Endothelial cell of umbilical vein (primary cell): ENCODE data around the gene CCL17. TPM values are rescaled to one million over a fixed set of nuclear protein-coding genes. Genes with fewer than 3 reads are reported as not detected.
A peak's percentile ranks its signal among the peaks of the same experiment; 100 is the strongest.

ENCODE experiments used
- BruUV-seq: library from RNA; stranded (reverse); fragments of 400-500 nt; replicated peaks from 2 replicates; lab custom pipeline; 2021; lab: Mats Ljungman, UMichigan
- CTCF ChIA-PET: fragments of 300-600, 350-600 bp; sonication (Branson Sonifier 250); formaldehyde crosslinking; loops from one replicate; lab custom pipeline; 2021; ENCODE audit warnings: antibody characterized with exemption, inconsistent platforms; lab: Charles Lee
- POLR2A ChIA-PET: fragments of 300-600, 350-600 bp; sonication (Branson Sonifier 250); formaldehyde crosslinking; loops from one replicate; lab custom pipeline; 2021; ENCODE audit warnings: antibody characterized with exemption, inconsistent platforms; lab: Charles Lee
- DNase-seq: peaks from one replicate; pipeline ENCODE4 v3.0.0-alpha.2; 2011; ENCODE audit warnings: low read depth, low spot score
- FAIRE-seq: peaks from 2 replicates; lab custom pipeline; 2011; peaks lifted over from hg19 to GRCh38; lab: Jason Lieb, UNC
- H2AFZ ChIP-seq: 2 replicates; pipeline ENCODE4 v1.6.0; 2012; ENCODE audit warnings: low read depth, low read length, control low read depth, inconsistent platforms
- H3K27ac ChIP-seq: 2 replicates; pipeline ENCODE4 v1.5.1; 2011; ENCODE audit warnings: low read depth, mild to moderate bottlenecking, control low read depth, low read length, moderate library complexity; ENCODE audit not compliant: insufficient read depth
- H3K27me3 ChIP-seq, 2 experiments: 2 replicates each; pipeline versions ENCODE4 v1.6.0 to v1.6.1; 2011; ENCODE audit warnings: low read length in 2 of 2, mixed read lengths in 1 of 2; ENCODE audit not compliant: control insufficient read depth in 2 of 2, insufficient read depth in 2 of 2
- H3K36me3 ChIP-seq, 2 experiments: 2 replicates in 1 of 2; 3 replicates in 1 of 2; pipeline ENCODE4 v1.5.1; 2011; ENCODE audit warnings: low read length in 2 of 2, mild to moderate bottlenecking in 1 of 2, moderate library complexity in 1 of 2; ENCODE audit not compliant: control insufficient read depth in 2 of 2, insufficient read depth in 2 of 2; ENCODE audit errors: extremely low read depth in 1 of 2
- H3K4me1 ChIP-seq: 3 replicates; pipeline ENCODE4 v1.5.1; 2011; ENCODE audit warnings: mild to moderate bottlenecking, low read length; ENCODE audit not compliant: control insufficient read depth, insufficient read depth; ENCODE audit errors: extremely low read depth
- H3K4me2 ChIP-seq: 2 replicates; pipeline ENCODE4 v1.6.1; 2011; ENCODE audit warnings: low read length, control low read depth, mixed read lengths; ENCODE audit not compliant: insufficient read depth
- H3K4me3 ChIP-seq, 3 experiments: fragments of 200-600 bp in 1 of 3; sonication (generic), shearing (Covaris generic) in 1 of 3; replicated peaks in 1 of 3; 2 replicates each; pipeline ENCODE4 v1.5.1; 2011 to 2016; ENCODE audit warnings: control low read depth in 3 of 3, low read length in 3 of 3, mild to moderate bottlenecking in 2 of 3, inconsistent platforms in 1 of 3, low read depth in 1 of 3, moderate library complexity in 1 of 3; ENCODE audit not compliant: insufficient read depth in 1 of 3
- H3K79me2 ChIP-seq: 2 replicates; pipeline ENCODE4 v1.6.0; 2012; ENCODE audit warnings: low read length, inconsistent platforms; ENCODE audit not compliant: control insufficient read depth, insufficient read depth
- H3K9ac ChIP-seq: replicated peaks from 2 replicates; pipeline ENCODE3; 2011; ENCODE audit warnings: low read length, control low read depth; ENCODE audit not compliant: insufficient read depth; ENCODE audit errors: extremely low read depth
- H3K9me1 ChIP-seq: replicated peaks from 3 replicates; pipeline ENCODE4 v1.6.0; 2011; ENCODE audit warnings: mild to moderate bottlenecking, low read length; ENCODE audit not compliant: control insufficient read depth, insufficient read depth; ENCODE audit errors: extremely low read depth
- H3K9me3 ChIP-seq: replicated peaks from 2 replicates; pipeline ENCODE4 v1.5.1; 2012; ENCODE audit warnings: low read length, inconsistent platforms; ENCODE audit not compliant: control insufficient read depth, insufficient read depth
- H4K20me1 ChIP-seq: replicated peaks from 2 replicates; pipeline ENCODE3; 2011; ENCODE audit warnings: mild to moderate bottlenecking, low read length; ENCODE audit not compliant: control insufficient read depth, insufficient read depth; ENCODE audit errors: extremely low read depth
- CTCF ChIP-seq, 2 donors: IDR thresholded peaks; 1 replicate in 1 of 2; 2 replicates in 1 of 2; pipeline ENCODE4 v1.5.1; 2011; ENCODE audit warnings: low read length in 2 of 2, mild to moderate bottlenecking in 2 of 2, moderate library complexity in 2 of 2, control low read depth in 1 of 2, inconsistent platforms in 1 of 2, low read depth in 1 of 2; ENCODE audit not compliant: insufficient read depth in 1 of 2; ENCODE audit errors: extremely low read depth in 1 of 2
- FOS ChIP-seq: IDR thresholded peaks from 2 replicates; pipeline ENCODE4 v1.6.1; 2011; ENCODE audit warnings: mild to moderate bottlenecking, low read length, moderate library complexity, borderline replicate concordance; ENCODE audit not compliant: insufficient read depth
- dilution Hi-C: fragments of 300-500 bp; cut with MboI; formaldehyde crosslinking; loops from one replicate; pipeline ENCODE4 v1.15.0; 2019; ENCODE audit warnings: low sequenced_read_pairs; ENCODE audit not compliant: extremely low pct_ligation_motif_present
- intact Hi-C: fragments of 100-400 bp; cut with micrococcal nuclease; formaldehyde crosslinking; loops from one replicate; pipeline ENCODE4 v1.10.0; 2022
- polyA plus RNA-seq, 4 experiments: library from polyadenylated mRNA; depleted of rRNA in 3 of 4; stranded (reverse) in 3 of 4; unstranded in 1 of 4; fragments of >200 nt; gene quantifications; 2 replicates each; pipeline versions ENCODE4 v1.2.1 to v1.2.3, GENCODE V29; 2011 to 2012; ENCODE audit warnings: missing spikeins in 1 of 4
- total RNA-seq: library from RNA; stranded (reverse); gene quantifications from 2 replicates; pipeline ENCODE4 v1.2.3, GENCODE V29; 2021

The CCL17 gene
- total and polyA plus RNA-seq, 2 donors (not counting 3 experiments of a cell fraction or from before 2014, with no cell fraction given): not detected

DNA sequence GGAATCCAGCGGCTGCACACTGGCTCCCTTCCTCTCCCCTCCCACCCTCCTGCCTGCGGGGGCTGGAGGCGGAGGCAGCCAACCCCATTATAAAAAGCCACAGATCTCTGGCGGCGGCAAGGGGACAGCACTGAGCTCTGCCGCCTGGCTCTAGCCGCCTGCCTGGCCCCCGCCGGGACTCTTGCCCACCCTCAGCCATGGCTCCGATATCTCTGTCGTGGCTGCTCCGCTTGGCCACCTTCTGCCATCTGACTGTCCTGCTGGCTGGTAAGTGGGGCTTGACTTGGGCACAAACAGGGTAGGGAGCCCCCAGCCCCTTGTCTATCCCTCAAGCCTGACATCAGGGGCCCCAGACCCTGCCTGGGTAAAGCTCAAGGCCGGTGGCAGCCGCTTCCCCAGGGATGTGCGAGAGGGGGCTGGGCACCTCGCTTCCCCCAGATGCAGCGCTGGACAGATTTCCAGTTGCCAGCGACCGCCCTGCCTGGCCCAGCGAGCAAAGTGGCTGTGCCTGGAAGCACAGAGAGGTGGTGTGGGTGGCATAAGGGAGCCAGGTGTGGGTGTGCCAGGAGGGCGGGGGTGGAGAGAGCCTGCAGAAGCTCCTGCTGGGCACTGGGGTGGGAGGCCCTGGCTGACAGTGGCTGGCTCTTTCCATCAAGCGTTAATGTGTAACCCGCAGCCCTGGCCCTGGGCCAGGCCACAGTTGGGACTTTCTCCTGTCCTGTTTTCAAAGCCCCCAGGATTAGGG lies 32.0 kb upstream of the CCL17 start, which contains the start of gene CX3CL1:
TSS of gene CX3CL1 (plus strand) at position 119 of the 745 bp plus-strand sequence. CDS start at position 198, 79 bp downstream.
- H3K9ac ChIP-seq: no peak within 1 kb of the TSS

More for the DNA sequence above, 32.0 kb upstream of the CCL17 start, which contains the start of gene CX3CL1:
- Histone ChIP-seq H3K4me2 (no peak within 1 kb of the TSS), H3K27ac (no peak within 1 kb of the TSS), H3K9me3 (no peaks in the 10 kb centered on the region), H2AFZ (no peak within 1 kb of the TSS), H4K20me1 (no peaks in the 10 kb centered on the region), H3K4me3 (peak within 1 kb of the TSS in 1 of 3 experiments; percentile 29), H3K27me3 (peaks cover 4% of the 10 kb centered on the region in 2 experiments), H3K36me3 (no peaks in the 10 kb centered on the region), H3K4me1 (peaks cover 4% of the 10 kb centered on the region), H3K9me1 (no peaks in the 10 kb centered on the region), H3K79me2 (no peaks in the 10 kb centered on the region)
- no TSS peak for BruUV-seq
- POLR2A ChIA-PET: no interaction called here
- TF ChIP-seq CTCF (IDR thresholded peaks at IDR 0.05; ENCODE audit: extremely low read depth in 1 of 2, insufficient read depth in 1 of 2, low read depth in 1 of 2, low read length in 2 of 2) (peak in 1 of 2 donors; percentile 9), FOS (no peak)
- FAIRE-seq (no peak), DNase-seq (peak; percentile 55)
- dilution Hi-C loops: no loop called here
- CTCF ChIA-PET: interaction anchor here (1.7 kb wide), 1 partner anchor 12 kb away, joined by 7 read pairs; no protein-coding TSS in a partner anchor
- intact Hi-C loops: no loop called here
